ENCODE results near the gene PTCHD1. TPM values are rescaled to one million over a fixed set of nuclear protein-coding genes. Genes with fewer than 3 reads are reported as not detected.

The PTCHD1 gene
- total RNA-seq, 1 donor from 2014 or later = 3.4 TPM

GRCh38 chrX:23436875-23437274, 102.2 kb downstream of the PTCHD1 start:
- no peak for DNase-seq (ENCODE audit: extremely low spot score in 2 of 2)
- no peaks in the 10 kb centered on the region for H3K36me3 ChIP-seq

GRCh38 chrX:23451266-23451665, 116.6 kb downstream of the PTCHD1 start:
- DNase-seq (ENCODE audit: extremely low spot score in 2 of 2) = no peak
- H3K27me3 ChIP-seq = no peaks in the 10 kb centered on the region
- no peaks in the 10 kb centered on the region for H3K9me3 ChIP-seq
- H3K4me1 ChIP-seq = no peaks in the 10 kb centered on the region
- H3K27ac ChIP-seq = no peak overlapping the region
- no peaks in the 10 kb centered on the region for H3K36me3 ChIP-seq
- intact Hi-C loops (cut with DNase I) = no loop called here
- no peak overlapping the region for H3K4me3 ChIP-seq
- no peak for TF ChIP-seq POLR2A (IDR thresholded peaks at IDR 0.05)
- TF ChIP-seq POLR2AphosphoS5 (IDR thresholded peaks at IDR 0.05; ENCODE audit: insufficient read depth in 1 of 2, low read depth in 1 of 2) = no peak
- no peak for TF ChIP-seq CTCF (IDR thresholded peaks at IDR 0.05)

More at GRCh38 chrX:23436875-23437274, 102.2 kb downstream of the PTCHD1 start:
- H3K27me3 ChIP-seq = no peaks in the 10 kb centered on the region
- H3K4me3 ChIP-seq = no peak overlapping the region
- H3K4me1 ChIP-seq = peaks cover 10% of the 10 kb centered on the region
- H3K27ac ChIP-seq = no peak overlapping the region
- TF ChIP-seq POLR2A (IDR thresholded peaks at IDR 0.05) (no peak), CTCF (IDR thresholded peaks at IDR 0.05) (no peak), POLR2AphosphoS5 (IDR thresholded peaks at IDR 0.05; ENCODE audit: insufficient read depth in 1 of 2, low read depth in 1 of 2) (no peak)
- intact Hi-C loops (cut with DNase I) = no loop called here
- H3K9me3 ChIP-seq = no peaks in the 10 kb centered on the region
